ENCODE data around the gene HDAC2.

- TF ChIP-seq POLR2A (IDR thresholded peaks at IDR 0.05) (no peak), CTCF (IDR thresholded peaks at IDR 0.05) (no peak)
Observed at GRCh38 chr6:113953346-113953745, 17.6 kb downstream of the HDAC2 start.

All from Peyer's patch (tissue), 4 donors.